Mucosa of descending colon (tissue), 3 donors: ENCODE measurements around the gene TMEM266. TPM values are rescaled to one million over a fixed set of nuclear protein-coding genes. Genes with fewer than 3 reads are reported as not detected.

Experiments
- ATAC-seq: fragments of 200-7000 bp; cut with Tn5 transposase; one replicate; pipeline ENCODE4 v1.9.1; 2020; ENCODE audit warnings: mild to moderate bottlenecking, moderate library complexity
- DNase-seq, 3 donors: peaks; one replicate each; pipeline ENCODE4 v3.0.0-alpha.2; 2020
- H3K36me3 ChIP-seq: fragments of 200-600 bp; one replicate; pipeline ENCODE4 v1.8.0; 2021; ENCODE audit warnings: low read depth, mild to moderate bottlenecking
- H3K4me1 ChIP-seq: fragments of 200-600 bp; one replicate; pipeline ENCODE4 v1.8.0; 2021; ENCODE audit warnings: low read depth, mild to moderate bottlenecking
- H3K4me3 ChIP-seq: fragments of 200-600 bp; one replicate; pipeline ENCODE4 v1.8.0; 2021; ENCODE audit warnings: mild to moderate bottlenecking
- H3K9me3 ChIP-seq: fragments of 200-600 bp; one replicate; pipeline ENCODE4 v1.8.0; 2021; ENCODE audit warnings: mild to moderate bottlenecking
- CTCF ChIP-seq: fragments of 200-600 bp; IDR thresholded peaks from one replicate; pipeline ENCODE4 v1.8.0; 2022; ENCODE audit warnings: antibody characterized with exemption, mild to moderate bottlenecking
- intact Hi-C, 2 donors: fragments of 100-400 bp; cut with DNase I in 1 of 2; cut with micrococcal nuclease in 1 of 2; formaldehyde crosslinking; loops; one replicate each; pipeline versions ENCODE4 v1.11.0 to v1.11.1; 2022; cut with DNase I, micrococcal nuclease
- total RNA-seq, 3 donors: library from RNA; stranded (reverse); fragmentation: NEBNext Ultra II Directional in 2 of 3; extraction: Animal tissue kit (Norgen Biotek cat#: 25700) in 2 of 3; gene quantifications; one replicate each; pipeline versions ENCODE4 v1.2.1 to v1.2.4, GENCODE V29; 2021 to 2023
- donor health status: DM: no; HTN: no; CAD: no; lungs with moderate emphysema.
- donor health status: DM: no; HTN: no; CAD: no.
- donor health status: DM: no; HTN: yes; CAD: no.

TMEM266 gene
- total RNA-seq, 3 donors from 2014 or later = 0.12 to 0.16 (median 0.14) TPM

GRCh38 chr15:76184650-76185035 lies 124.9 kb downstream of the TMEM266 start:
- DNase-seq = no peak
- ATAC-seq = no peak
- no peak overlapping the region for H3K4me3 ChIP-seq
- H3K9me3 ChIP-seq = no peaks in the 10 kb centered on the region
- no peaks in the 10 kb centered on the region for H3K4me1 ChIP-seq
- no peaks in the 10 kb centered on the region for H3K36me3 ChIP-seq
- TF ChIP-seq CTCF = no peak
- intact Hi-C loops = loop anchor here in 1 of 2 donors (10.0 kb wide), 1 partner anchor 150 kb away; the partner anchor contains the start of gene ISL2

- no peak overlapping the region for H3K4me3 ChIP-seq
- peak in 2 of 3 donors; percentile 15 to 29 for DNase-seq
- no peaks in the 10 kb centered on the region for H3K36me3 ChIP-seq
- peaks cover 3% of the 10 kb centered on the region for H3K4me1 ChIP-seq
- peak; percentile 42 for TF ChIP-seq CTCF
- intact Hi-C loops = loop anchor here in 1 of 2 donors (10.0 kb wide), 1 partner anchor 149 kb away; the partner anchor contains the start of gene ISL2
- ATAC-seq = peak; percentile 81
- no peaks in the 10 kb centered on the region for H3K9me3 ChIP-seq
These were observed 125.9 kb downstream of the TMEM266 start for GRCh38 chr15:76185716-76186115.

- H3K9me3 ChIP-seq = no peaks in the 10 kb centered on the region
- ATAC-seq = no peak
- no peak overlapping the region for H3K4me3 ChIP-seq
- peaks cover 9% of the 10 kb centered on the region for H3K4me1 ChIP-seq
- no peaks in the 10 kb centered on the region for H3K36me3 ChIP-seq
- no peak for TF ChIP-seq CTCF
- DNase-seq = no peak
- intact Hi-C loops = loop anchor here in 1 of 2 donors (10.0 kb wide), 1 partner anchor 148 kb away; the partner anchor contains the start of gene ISL2
These were observed 127.4 kb downstream of the TMEM266 start for GRCh38 chr15:76187163-76187562.

GRCh38 chr15:76189106-76189505 lies 129.3 kb downstream of the TMEM266 start:
- DNase-seq (no peak), ATAC-seq (no peak)
- intact Hi-C loops = loop anchor here in 1 of 2 donors (10.0 kb wide), 1 partner anchor 146 kb away; the partner anchor contains the start of gene ISL2
- no peaks in the 10 kb centered on the region for H3K36me3 ChIP-seq
- H3K4me3 ChIP-seq = no peak overlapping the region
- no peaks in the 10 kb centered on the region for H3K9me3 ChIP-seq
- TF ChIP-seq CTCF = no peak
- peaks cover 9% of the 10 kb centered on the region for H3K4me1 ChIP-seq

GRCh38 chr15:76190070-76190564 lies 130.3 kb downstream of the TMEM266 start:
- H3K4me3 ChIP-seq = no peak overlapping the region
- no peak for DNase-seq
- H3K4me1 ChIP-seq = peaks cover 9% of the 10 kb centered on the region
- no peak for TF ChIP-seq CTCF
- intact Hi-C loops = no loop called here
- no peak for ATAC-seq
- H3K36me3 ChIP-seq = no peaks in the 10 kb centered on the region
- no peaks in the 10 kb centered on the region for H3K9me3 ChIP-seq
